ENCODE measurements around the gene CDH23.

- TF ChIP-seq POLR2AphosphoS5 (IDR thresholded peaks at IDR 0.05) (no peak), EP300 (conservative IDR thresholded peaks at IDR 0.05; ENCODE audit: poor library complexity, severe bottlenecking) (no peak), EZH2 (IDR thresholded peaks at IDR 0.05; ENCODE audit: borderline replicate concordance, insufficient read depth, low read length, poor library complexity, severe bottlenecking) (no peak), MXI1 (conservative IDR thresholded peaks at IDR 0.05; ENCODE audit: poor library complexity, severe bottlenecking) (no peak), SMC3 (conservative IDR thresholded peaks at IDR 0.05; ENCODE audit: poor library complexity) (no peak)
- TF ChIP-seq, protein P1, sequence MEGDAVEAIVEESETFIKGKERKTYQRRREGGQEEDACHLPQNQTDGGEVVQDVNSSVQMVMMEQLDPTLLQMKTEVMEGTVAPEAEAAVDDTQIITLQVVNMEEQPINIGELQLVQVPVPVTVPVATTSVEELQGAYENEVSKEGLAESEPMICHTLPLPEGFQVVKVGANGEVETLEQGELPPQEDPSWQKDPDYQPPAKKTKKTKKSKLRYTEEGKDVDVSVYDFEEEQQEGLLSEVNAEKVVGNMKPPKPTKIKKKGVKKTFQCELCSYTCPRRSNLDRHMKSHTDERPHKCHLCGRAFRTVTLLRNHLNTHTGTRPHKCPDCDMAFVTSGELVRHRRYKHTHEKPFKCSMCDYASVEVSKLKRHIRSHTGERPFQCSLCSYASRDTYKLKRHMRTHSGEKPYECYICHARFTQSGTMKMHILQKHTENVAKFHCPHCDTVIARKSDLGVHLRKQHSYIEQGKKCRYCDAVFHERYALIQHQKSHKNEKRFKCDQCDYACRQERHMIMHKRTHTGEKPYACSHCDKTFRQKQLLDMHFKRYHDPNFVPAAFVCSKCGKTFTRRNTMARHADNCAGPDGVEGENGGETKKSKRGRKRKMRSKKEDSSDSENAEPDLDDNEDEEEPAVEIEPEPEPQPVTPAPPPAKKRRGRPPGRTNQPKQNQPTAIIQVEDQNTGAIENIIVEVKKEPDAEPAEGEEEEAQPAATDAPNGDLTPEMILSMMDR (IDR thresholded peaks at IDR 0.05; ENCODE audit: poor library complexity, severe bottlenecking) = no peak
- TF ChIP-seq, protein P2, sequence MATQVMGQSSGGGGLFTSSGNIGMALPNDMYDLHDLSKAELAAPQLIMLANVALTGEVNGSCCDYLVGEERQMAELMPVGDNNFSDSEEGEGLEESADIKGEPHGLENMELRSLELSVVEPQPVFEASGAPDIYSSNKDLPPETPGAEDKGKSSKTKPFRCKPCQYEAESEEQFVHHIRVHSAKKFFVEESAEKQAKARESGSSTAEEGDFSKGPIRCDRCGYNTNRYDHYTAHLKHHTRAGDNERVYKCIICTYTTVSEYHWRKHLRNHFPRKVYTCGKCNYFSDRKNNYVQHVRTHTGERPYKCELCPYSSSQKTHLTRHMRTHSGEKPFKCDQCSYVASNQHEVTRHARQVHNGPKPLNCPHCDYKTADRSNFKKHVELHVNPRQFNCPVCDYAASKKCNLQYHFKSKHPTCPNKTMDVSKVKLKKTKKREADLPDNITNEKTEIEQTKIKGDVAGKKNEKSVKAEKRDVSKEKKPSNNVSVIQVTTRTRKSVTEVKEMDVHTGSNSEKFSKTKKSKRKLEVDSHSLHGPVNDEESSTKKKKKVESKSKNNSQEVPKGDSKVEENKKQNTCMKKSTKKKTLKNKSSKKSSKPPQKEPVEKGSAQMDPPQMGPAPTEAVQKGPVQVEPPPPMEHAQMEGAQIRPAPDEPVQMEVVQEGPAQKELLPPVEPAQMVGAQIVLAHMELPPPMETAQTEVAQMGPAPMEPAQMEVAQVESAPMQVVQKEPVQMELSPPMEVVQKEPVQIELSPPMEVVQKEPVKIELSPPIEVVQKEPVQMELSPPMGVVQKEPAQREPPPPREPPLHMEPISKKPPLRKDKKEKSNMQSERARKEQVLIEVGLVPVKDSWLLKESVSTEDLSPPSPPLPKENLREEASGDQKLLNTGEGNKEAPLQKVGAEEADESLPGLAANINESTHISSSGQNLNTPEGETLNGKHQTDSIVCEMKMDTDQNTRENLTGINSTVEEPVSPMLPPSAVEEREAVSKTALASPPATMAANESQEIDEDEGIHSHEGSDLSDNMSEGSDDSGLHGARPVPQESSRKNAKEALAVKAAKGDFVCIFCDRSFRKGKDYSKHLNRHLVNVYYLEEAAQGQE (IDR thresholded peaks at IDR 0.05; ENCODE audit: borderline replicate concordance) = no peak
Measured at GRCh38 chr10:71844084-71844483, 447.4 kb downstream of the CDH23 start.

Data from neural cell (in vitro differentiated cells).